Limb (tissue), 2 donors: ENCODE results near the gene TGFBR3.

ENCODE experiments used
- DNase-seq, 2 donors: peaks; one replicate each; pipeline ENCODE4 v3.0.0-alpha.2; 2016; ENCODE audit errors: extremely low spot score in 2 of 2

TGFBR3 gene

DNA sequence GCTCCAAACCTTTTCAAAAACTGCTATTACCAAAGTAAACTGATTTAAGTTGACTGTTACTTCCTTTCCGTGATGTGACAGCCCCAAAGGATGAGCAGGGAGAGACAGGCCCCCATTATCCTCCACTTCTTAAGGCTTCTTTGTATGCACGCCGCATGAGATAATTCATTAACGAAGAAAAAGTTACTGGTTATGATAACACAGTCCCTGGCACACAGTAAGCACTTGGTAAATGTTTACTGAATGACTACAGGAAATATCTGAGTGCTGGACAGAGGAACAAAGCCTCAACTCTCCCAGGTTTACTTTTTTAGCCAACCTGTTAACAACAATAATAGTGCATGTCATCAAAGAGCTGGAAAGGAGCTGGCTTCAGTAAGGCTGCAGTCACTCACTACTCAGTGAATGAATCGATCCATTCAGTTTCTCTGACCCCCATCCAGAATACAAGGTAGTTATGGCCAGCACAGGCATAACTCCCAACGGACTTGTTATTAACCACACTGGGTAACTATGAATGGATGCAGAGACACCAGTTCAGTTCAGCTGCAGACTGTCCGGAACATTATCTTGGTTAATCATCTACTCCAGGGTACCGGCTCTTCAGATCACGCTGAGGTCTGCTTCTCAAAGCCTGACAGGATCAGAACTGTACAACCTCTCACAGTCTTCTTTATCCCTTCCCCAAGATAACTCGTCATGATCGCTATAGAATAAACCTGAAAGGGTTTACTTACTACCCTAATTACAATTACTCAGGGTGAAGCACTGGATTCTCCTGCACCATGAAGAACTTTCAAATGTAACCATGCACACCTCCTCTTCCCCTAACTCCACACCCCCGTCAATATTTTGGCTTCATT, 58.3 kb downstream of the TGFBR3 start:
- DNase-seq: no peak

- no peak for DNase-seq
These were observed 58.9 kb downstream of the TGFBR3 start for GRCh38 chr1:91827087-91827458.

DNA sequence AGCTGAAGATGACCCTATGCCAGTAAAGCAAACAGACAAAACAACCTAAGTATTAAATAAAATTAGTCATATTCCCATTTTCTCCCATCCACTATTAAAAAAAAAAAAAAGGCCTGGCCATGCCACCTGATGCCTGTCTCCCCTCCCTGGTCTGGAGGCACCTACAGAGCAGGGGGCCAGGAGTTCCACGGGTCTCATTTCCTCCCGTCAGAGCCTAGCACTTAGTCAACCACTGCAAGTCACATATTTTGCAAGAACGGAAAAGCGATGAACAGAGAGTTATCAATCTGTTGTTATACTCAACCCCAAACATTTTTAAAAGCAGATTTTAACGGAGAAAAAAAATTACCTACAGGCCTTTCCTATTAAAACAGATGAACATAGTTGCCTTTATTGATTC, 59.3 kb downstream of the TGFBR3 start:
- DNase-seq: no peak

DNA sequence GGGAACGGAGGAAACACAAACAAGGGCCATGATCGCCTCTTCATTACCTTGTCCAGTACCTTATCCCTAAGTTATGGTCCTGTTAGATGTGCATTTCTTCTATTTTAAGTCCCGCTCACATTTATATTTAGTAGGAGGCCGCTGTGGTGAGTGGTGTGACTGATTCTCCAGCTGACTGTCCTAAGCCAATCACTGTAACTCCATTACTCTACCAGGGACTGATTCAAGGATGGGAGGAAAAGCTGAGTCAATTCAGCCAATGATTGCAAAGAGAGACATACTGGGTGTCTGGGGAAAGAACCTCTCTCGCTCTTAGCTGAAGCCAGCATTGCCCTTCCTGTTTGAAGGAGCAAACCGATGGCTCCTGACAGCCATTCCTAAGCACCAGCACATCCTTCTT, 59.7 kb downstream of the TGFBR3 start:
- DNase-seq: no peak

- DNase-seq: no peak
These were observed 64.7 kb downstream of the TGFBR3 start for GRCh38 chr1:91821126-91821868.

DNA sequence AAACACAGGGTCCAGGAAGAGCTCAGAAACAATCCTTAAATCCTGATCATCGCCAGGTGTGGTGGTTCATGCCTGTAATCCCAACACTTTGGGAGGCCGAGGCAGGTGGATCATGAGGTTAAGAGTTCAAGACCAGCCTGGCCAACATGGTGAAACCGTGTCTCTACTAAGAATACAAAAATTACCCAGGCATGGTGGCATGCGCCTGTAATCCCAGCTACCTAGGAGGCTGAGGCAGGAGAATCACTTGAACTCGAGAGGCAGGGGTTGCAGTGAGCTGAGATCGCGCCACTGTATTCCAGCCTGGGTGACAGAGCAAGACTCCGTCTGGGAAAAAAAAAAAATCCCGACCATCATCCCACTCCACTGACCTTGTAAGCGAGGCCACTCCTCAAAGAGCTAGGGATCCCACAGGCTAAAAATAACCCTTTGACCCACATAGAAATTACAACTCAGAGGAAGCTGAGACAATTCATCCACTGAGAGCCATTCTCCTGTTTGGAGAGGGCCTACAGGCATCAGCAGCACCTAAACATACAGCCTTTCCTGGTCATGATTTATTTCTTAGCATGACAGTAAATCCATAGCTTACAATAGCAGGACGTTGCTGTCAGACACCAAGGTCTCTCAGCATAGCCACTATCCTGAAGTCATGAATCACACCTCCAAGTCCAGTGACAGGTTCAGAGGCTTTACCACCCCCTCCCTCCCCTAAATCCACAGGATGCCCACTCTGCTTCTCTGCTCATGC, 66.7 kb downstream of the TGFBR3 start:
- DNase-seq: no peak

- DNase-seq: no peak
These were observed 67.3 kb downstream of the TGFBR3 start for GRCh38 chr1:91818713-91818975.

- DNase-seq: no peak
These were observed 68.6 kb downstream of the TGFBR3 start for GRCh38 chr1:91817211-91817905.

- DNase-seq: no peak
These were observed 69.9 kb downstream of the TGFBR3 start for GRCh38 chr1:91816031-91816430.

- no peak for DNase-seq
These were observed 71.5 kb downstream of the TGFBR3 start for GRCh38 chr1:91814448-91814847.

GRCh38 chr1:91813813-91814212, 72.1 kb downstream of the TGFBR3 start:
- no peak for DNase-seq

DNA sequence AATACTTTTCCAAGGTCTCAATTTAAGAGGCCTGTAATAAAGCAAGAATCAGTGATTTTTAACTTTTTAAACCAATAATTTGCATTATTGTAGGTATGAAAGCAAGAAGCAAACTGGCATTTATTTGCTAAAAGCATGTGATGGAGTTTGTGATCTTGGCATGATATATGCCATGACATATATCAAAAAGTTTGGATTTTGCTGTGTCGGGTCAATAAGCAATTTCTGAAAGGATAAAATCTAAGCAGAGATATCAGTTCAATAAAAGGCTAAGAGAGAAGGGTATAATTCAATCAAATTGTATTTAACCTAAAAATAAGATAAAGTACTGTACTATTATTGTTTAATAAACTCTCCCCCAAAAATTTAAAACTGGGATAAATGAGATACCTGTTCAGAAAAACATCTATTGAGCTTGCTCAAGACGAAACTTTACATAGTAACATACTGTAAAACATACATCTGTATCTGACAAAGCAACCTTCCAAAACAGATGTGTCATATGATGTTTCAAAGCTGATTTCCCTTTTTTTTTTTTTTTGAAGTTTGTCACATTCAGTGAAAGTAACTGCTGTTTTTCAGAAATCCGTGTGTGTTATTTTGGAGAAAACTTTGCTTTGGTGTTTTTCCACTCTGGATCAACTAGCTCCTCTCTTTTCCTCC, 74.5 kb downstream of the TGFBR3 start:
- no peak for DNase-seq

- no peak for DNase-seq
These were observed 76.6 kb downstream of the TGFBR3 start for GRCh38 chr1:91809317-91809716.

GRCh38 chr1:91807921-91808620, 77.9 kb downstream of the TGFBR3 start:
- no peak for DNase-seq

DNA sequence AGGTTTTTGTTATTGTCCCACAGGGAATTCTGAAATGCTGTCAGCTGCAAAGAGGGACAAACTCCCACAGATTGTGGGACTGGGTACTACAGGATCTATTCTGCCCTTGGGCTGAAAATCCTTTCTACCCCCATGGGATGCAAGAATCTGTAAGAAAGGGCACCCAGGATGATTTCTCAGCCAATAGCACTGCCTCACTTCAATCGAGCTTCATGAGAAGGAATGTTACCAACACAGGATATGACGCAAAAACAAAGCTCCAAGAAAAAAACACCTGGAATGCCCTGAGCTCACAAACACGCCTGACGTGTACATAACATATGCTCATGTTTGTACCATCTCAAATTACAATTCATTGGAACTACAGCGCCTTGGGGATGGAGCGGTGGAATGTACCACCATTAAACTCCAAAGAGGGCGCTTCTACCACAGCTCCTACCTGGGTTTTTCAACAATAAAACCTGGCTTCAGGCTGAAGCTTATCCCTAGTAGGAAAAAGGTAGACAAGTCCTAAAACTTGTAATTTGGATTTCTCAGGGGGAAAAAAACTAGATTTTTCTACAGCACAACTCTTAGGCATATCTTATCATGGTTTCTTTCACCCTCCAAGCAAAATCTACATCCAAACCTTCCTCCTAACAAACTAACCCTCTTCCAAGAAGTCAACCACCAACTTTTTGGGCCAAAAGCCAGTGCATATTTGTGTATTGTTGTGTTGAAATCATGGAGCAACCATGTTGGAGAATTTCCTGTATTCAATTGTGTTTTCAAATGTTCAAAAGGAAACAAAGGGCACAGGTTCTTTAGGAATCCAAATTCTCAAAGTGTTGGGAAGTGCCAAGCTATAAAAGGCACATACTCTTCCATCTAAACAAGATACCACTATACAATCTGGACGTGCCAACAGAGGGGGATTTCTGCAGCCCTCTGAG, 78.9 kb downstream of the TGFBR3 start:
- DNase-seq: peak; percentile 47 to 79

DNA sequence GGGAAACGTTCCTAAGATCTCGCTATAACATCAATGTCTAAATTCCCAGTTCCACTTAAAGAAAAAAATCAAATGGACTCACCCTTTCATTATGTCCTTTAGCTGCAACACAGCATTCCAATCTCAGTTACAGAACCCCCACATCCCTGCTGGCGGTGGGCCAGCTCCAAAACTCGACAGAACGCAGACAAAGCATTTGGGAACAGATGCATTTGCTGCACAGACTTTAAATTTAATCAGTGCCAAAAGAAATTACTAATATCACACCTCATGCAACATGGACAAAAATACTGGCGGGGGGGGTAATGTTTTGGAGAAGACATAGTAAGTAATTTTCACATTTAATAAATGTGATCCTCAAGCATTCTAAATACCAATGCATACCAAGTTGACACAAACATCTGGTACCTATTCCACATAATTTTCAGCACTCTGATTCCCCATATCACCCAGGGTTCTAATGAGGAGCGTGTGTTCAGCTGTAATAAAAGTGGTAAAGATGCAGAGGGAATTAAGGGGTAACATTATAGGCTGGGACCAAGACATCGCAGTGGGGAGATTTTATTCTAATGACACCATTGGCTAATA, 79.7 kb downstream of the TGFBR3 start:
- peak in 1 of 2 donors; percentile 73 for DNase-seq

- DNase-seq: no peak
These were observed 80.6 kb downstream of the TGFBR3 start for GRCh38 chr1:91805311-91805801.

GRCh38 chr1:91804546-91805023, 81.4 kb downstream of the TGFBR3 start:
- no peak for DNase-seq
